Measurements from ENCODE around the gene ZSCAN21. TPM values are rescaled to one million over a fixed set of nuclear protein-coding genes. Genes with fewer than 3 reads are reported as not detected.

ZSCAN21 gene
- total and polyA plus RNA-seq, 10 of the 15 experiments (the other 5 are each of a cell fraction or from before 2014, with no cell fraction given): 1.9 to 9.6 (median 7.1) TPM

- no peaks in the 10 kb centered on the region for H3K79me2 ChIP-seq (ENCODE audit: control insufficient read depth, insufficient read depth, low read length)
- FAIRE-seq: no peak
- no peak overlapping the region for H3K4me2 ChIP-seq (ENCODE audit: control insufficient read depth, insufficient read depth)
- no peak for DNase-seq (ENCODE audit: low read depth, low spot score)
- intact Hi-C loops (cut with micrococcal nuclease; ENCODE audit: unreplicated experiment) (no loop called here), in situ Hi-C loops (cut with MboI) (no loop called here)
- CTCF ChIA-PET: interaction anchor here (0.8 kb wide), 1 partner anchor 52 kb away, joined by 3 read pairs; the partner anchor contains the start of gene ZKSCAN1
- H3K4me3 ChIP-seq: no peak overlapping the region
- H3K27ac ChIP-seq (ENCODE audit: control insufficient read depth, insufficient read depth): no peak overlapping the region
- peaks cover 17% of the 10 kb centered on the region; the same call in 2 of the 3 replicates for H3K9me3 ChIP-seq (replicated peaks; ENCODE audit: control insufficient read depth, insufficient read depth, low read length)
- over 99% methylated on average over 7 of the region's 7 CpGs for WGBS (ENCODE audit: insufficient coverage, insufficient replicate concordance, low lambda C conversion rate, missing lambda C conversion rate)
- TF ChIP-seq YBX1 (IDR thresholded peaks at IDR 0.05) (no peak), ETV6 (conservative IDR thresholded peaks at IDR 0.05 in 1 of 2, IDR thresholded peaks at IDR 0.05 in 1 of 2; ENCODE audit: borderline replicate concordance in 1 of 2, low read depth in 1 of 2) (no peak), ASH2L (IDR thresholded peaks at IDR 0.05; ENCODE audit: borderline replicate concordance, low read depth) (no peak), HCFC1 (IDR thresholded peaks at IDR 0.05; ENCODE audit: low read length) (no peak), FOXM1 (IDR thresholded peaks at IDR 0.05; ENCODE audit: low read depth, low read length) (no peak), POLR2A (IDR thresholded peaks at IDR 0.05; ENCODE audit: low read depth, low read length) (no peak), HDGF (IDR thresholded peaks at IDR 0.05) (no peak), SIN3A (IDR thresholded peaks at IDR 0.05; ENCODE audit: low read depth, low read length) (no peak), KDM1A (IDR thresholded peaks at IDR 0.05; ENCODE audit: borderline replicate concordance) (no peak), ZBTB40 (IDR thresholded peaks at IDR 0.05; ENCODE audit: borderline replicate concordance) (no peak), BRCA1 (IDR thresholded peaks at IDR 0.05; ENCODE audit: low read depth, low read length) (no peak), CHD1 (IDR thresholded peaks at IDR 0.05; ENCODE audit: low read depth, low read length) (no peak)
- TF ChIP-seq, protein P1, sequence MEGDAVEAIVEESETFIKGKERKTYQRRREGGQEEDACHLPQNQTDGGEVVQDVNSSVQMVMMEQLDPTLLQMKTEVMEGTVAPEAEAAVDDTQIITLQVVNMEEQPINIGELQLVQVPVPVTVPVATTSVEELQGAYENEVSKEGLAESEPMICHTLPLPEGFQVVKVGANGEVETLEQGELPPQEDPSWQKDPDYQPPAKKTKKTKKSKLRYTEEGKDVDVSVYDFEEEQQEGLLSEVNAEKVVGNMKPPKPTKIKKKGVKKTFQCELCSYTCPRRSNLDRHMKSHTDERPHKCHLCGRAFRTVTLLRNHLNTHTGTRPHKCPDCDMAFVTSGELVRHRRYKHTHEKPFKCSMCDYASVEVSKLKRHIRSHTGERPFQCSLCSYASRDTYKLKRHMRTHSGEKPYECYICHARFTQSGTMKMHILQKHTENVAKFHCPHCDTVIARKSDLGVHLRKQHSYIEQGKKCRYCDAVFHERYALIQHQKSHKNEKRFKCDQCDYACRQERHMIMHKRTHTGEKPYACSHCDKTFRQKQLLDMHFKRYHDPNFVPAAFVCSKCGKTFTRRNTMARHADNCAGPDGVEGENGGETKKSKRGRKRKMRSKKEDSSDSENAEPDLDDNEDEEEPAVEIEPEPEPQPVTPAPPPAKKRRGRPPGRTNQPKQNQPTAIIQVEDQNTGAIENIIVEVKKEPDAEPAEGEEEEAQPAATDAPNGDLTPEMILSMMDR (IDR thresholded peaks at IDR 0.05 in 2 of 3, conservative IDR thresholded peaks at IDR 0.05 in 1 of 3; ENCODE audit: control insufficient read depth in 2 of 3, extremely low read depth in 1 of 3, insufficient read depth in 1 of 3, low read depth in 3 of 3, low read length in 3 of 3): no peak
- no TSS peak for BruUV-seq (replicated peaks)
- no peak for ATAC-seq
- no peaks in the 10 kb centered on the region for H3K27me3 ChIP-seq (replicated peaks in 1 of 2; ENCODE audit: control insufficient read depth in 2 of 2, insufficient read depth in 2 of 2, low read length in 1 of 2)
- H4K20me1 ChIP-seq (ENCODE audit: control insufficient read depth, insufficient read depth): no peaks in the 10 kb centered on the region
- no peak overlapping the region for H2AFZ ChIP-seq (ENCODE audit: control insufficient read depth, low read depth, low read length)
- POLR2A ChIA-PET: no interaction called here
- peaks cover 16 to 24% of the 10 kb centered on the region in 2 experiments for H3K36me3 ChIP-seq (ENCODE audit: control insufficient read depth in 2 of 2, insufficient read depth in 2 of 2, low read length in 1 of 2)
- no peaks in the 10 kb centered on the region for H3K4me1 ChIP-seq (ENCODE audit: control insufficient read depth, insufficient read depth, low read length)
- RAD21 ChIA-PET (ENCODE audit: unreplicated experiment): no interaction called here
- no peak overlapping the region for H3K9ac ChIP-seq (ENCODE audit: control insufficient read depth, insufficient read depth, low read length)
- SMC1A ChIA-PET (ENCODE audit: uncharacterized antibody, unreplicated experiment): no interaction called here
Observed at GRCh38 chr7:100066953-100067352, 17.4 kb downstream of the ZSCAN21 start.

All from GM12878 (cell line).